Lung microvascular endothelial cell (primary cell): Measurements from ENCODE around the gene AP2B1. TPM values are rescaled to one million over a fixed set of nuclear protein-coding genes. Genes with fewer than 3 reads are reported as not detected.

Experiments used
- DNase-seq, 2 donors: peaks; one replicate each; pipeline versions ENCODE4 v3.0.0 to v3.0.0-alpha.2; 2010; ENCODE audit warnings: low read depth in 2 of 2
- total RNA-seq: library from RNA; depleted of rRNA; stranded (reverse); fragments of >200 nt; gene quantifications from 2 replicates; pipeline ENCODE4 v1.2.1, GENCODE V29; 2014

Gene AP2B1
- total RNA-seq, 1 donor from 2014 or later, result 85.9 TPM

DNA sequence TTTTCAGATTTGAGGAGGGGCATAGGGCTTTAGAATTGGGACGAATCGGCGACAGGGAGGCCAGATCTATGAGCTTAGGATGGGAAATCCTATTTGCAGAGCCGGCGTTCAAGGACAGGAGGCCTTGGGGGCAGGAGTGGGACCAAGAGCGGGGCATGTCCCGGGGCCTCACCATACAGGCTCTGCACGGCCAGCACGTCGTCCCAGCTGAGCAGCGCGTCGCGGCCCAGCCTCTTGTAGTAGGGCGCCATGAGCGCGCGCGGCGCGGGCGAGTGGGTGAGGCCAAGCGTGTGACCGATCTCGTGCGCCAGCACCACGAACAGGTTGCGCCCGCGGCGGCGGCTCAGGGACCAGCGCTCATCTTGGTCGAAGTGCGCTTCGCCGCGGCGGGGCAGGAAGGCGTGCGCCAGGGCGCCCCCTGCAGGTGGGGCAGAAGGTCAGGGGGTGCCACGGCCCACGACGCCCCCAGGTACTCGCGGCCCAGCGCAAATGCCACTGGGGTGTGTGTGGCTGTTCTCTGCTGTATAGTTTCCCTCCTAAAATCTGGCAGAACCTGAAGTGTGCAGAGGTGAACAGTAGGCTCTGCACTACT is 182.9 kb downstream of the AP2B1 start:
- DNase-seq, result no peak

DNA sequence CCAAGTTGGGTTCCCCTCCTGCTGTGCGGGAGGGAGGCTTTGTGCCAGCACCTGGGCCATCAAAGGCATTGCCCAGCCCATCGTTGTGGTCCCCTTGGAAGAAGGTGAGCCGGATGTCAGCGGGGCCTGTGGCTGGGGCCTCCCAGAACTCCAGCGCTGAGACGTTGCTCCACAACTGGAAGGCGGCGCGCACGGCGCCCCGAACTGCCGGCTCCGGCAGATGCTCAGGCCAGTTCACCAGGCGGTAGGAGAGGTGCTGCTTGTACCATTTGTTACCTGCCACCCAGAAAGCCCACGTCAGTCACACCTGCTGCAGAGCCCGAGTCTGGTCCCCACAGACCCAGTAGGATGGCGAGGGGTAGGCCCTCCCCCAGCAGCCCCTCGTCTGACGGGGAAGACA is 186.0 kb downstream of the AP2B1 start:
- DNase-seq, result no peak

DNA sequence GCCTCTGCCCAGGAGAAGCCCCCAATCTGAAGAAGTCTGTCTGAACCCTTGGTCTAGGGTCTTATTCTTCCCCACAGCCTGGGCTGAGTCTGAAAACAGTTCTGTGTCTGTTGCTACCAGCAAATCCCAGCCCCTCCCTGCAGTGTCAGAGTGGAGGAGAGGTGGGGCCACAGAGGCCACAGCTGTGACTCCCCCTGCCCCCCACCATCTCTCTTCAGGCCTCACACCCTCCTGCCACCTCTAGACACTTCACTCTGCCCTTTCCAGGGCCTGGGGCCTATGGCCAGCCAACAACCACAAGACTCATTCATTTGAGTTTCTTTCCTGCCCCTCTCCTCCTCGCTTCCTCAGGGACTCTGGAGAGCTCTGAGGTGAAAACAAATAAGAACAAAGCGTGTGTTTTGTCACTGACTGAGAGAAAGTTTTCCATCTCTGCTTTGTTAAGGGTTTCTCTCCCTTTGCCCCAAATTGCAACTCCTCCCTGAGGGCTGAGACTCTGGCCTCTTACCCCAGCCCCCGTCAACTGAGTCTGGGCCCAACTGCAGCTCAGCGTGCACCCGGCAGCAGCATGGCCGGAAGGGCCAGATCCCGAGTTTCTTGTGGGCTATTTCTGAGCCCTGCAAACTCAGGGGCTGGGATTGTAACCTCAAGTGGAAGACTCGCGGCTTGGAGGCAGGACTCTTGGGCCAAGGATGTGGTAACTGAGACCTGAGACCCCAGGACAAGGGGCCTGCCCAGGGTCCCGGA is 186.7 kb downstream of the AP2B1 start:
- DNase-seq, result no peak

DNA sequence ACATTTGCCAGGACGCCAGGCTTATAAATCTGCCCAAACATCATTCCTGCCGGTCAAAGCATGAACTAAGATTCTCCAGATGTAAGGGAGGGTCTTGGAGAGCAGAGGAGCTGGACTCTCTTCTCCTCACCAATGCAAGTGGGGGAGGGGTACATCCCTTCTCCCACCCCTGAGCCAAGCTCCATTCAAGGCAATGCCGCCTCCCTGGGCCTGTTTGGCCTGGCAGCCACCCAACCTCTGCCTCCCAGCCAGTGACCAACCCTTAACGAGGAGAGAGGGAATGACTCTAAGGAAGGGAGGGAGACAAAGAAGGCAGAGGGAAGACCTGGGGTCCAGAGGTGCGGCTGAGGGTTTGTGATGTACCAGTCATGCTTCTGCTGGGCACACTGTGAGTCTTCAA is 187.4 kb downstream of the AP2B1 start:
- DNase-seq, result no peak

DNA sequence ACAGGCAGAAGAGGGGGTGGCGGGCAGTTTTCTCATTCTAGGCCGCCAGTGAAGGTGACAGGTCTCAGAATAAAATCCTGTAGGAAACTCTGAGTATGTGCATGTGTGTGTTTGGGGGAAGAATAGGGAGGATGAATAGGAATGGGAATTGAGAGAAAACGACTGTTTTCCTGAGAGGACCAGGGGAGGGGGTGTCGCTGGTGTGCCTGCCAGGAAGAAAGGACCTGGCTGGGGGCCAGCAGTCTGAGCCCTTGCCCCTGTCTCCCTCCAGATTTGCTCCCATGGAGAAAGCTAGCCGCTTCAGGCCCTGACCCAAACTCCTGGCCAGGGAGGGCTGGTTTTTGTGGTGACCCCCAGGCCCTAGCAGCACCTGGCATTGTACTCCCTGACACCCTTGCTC is 187.9 kb downstream of the AP2B1 start:
- DNase-seq, result no peak

DNA sequence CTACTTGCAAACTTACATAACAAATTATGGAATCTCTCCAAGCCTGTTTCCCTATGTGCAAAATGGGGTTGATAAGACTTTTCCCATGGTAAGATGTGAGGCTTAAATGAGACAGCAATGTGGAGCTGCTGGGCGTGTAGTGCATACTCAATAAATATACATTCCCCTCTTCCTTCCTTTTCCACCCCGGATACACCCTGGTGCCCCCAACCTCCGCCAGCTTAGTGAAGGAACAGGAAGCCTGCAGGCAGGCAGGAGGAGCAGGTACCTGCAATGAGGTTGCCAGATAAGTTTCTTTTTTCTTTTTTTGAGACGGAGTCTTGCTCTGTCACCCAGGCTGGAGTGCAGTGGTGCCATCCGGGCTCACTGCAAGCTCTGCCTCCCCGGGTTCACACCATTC is 188.5 kb downstream of the AP2B1 start:
- no peak for DNase-seq

Other genes with a start within 250 kb of the AP2B1 start
- gene SLFN11, start 213.7 kb upstream of the AP2B1 start, total RNA-seq, result 28.3 and 55.6 TPM in 2 replicates
- gene SLFN12, start 154.8 kb upstream of the AP2B1 start, total RNA-seq, result 25.9 and 50.4 TPM in 2 replicates
- gene SLFN13, start 138.6 kb upstream of the AP2B1 start, total RNA-seq, result 0.65 and 2.2 TPM in 2 replicates
- gene SLFN12L, start 49.6 kb upstream of the AP2B1 start, total RNA-seq, result 0.20 TPM in 1 of 2 replicates, not detected in the other
- gene SLFN14, start 26.5 kb upstream of the AP2B1 start, total RNA-seq, result not detected in 2 replicates
- 1.7 and 3.6 TPM in 2 replicates for gene PEX12, start 8.8 kb upstream of the AP2B1 start, total RNA-seq
- gene RASL10B, start 144.3 kb downstream of the AP2B1 start, total RNA-seq, result under 0.01 TPM in 2 replicates
- gene GAS2L2, start 165.9 kb downstream of the AP2B1 start, total RNA-seq, result under 0.01 TPM in 1 of 2 replicates, not detected in the other
- not detected in 2 replicates for gene C17orf50, start 173.6 kb downstream of the AP2B1 start, total RNA-seq
- 0.40 and 0.87 TPM in 2 replicates for gene MMP28, start 208.3 kb downstream of the AP2B1 start, total RNA-seq
- gene TAF15, start 222.2 kb downstream of the AP2B1 start, total RNA-seq, result 54.5 and 65.7 TPM in 2 replicates